ENCODE results near the gene ATF5. TPM values are rescaled to one million over a fixed set of nuclear protein-coding genes. Genes with fewer than 3 reads are reported as not detected.

ATF5 gene
- total and polyA plus RNA-seq, 4 donors: 7.0 to 49.1 (median 33.9) TPM

GRCh38 chr19:49929611-49930482 is 842 bp downstream of the ATF5 start:
- WGBS, 2 donors: 3 to 5% methylated on average over 42 to 43 of the region's 43 CpGs
- Histone ChIP-seq H3K36me3 (ENCODE audit: control insufficient read depth in 4 of 4, insufficient read depth in 4 of 4, low read length in 4 of 4) (peaks cover 0 to 25% (median 12%) of the 10 kb centered on the region in 4 donors), H3K9me3 (ENCODE audit: control insufficient read depth in 4 of 4, insufficient read depth in 3 of 4, low read length in 3 of 4) (no peaks in the 10 kb centered on the region), H3K4me3 (peak overlapping the region; percentile 93), H3K27ac (ENCODE audit: low read depth in 1 of 2, low read length in 1 of 2) (peak overlapping the region; percentile 88 to 90), H3K27me3 (ENCODE audit: control insufficient read depth in 3 of 3, insufficient read depth in 3 of 3, low read length in 2 of 3) (no peaks in the 10 kb centered on the region), H3K9ac (ENCODE audit: insufficient read depth in 1 of 2, low read length in 2 of 2) (peak overlapping the region; percentile 4 to 33), H3K4me1 (ENCODE audit: control insufficient read depth in 5 of 5, insufficient read depth in 5 of 5, low read length in 5 of 5) (peaks cover 0 to 16% (median 11%) of the 10 kb centered on the region in 5 donors)
- ATAC-seq (ENCODE audit: insufficient read depth, low FRiP score) (peak; percentile 85), DNase-seq (peak; percentile 93 to 96 (median 95))
- TF ChIP-seq, protein P1, sequence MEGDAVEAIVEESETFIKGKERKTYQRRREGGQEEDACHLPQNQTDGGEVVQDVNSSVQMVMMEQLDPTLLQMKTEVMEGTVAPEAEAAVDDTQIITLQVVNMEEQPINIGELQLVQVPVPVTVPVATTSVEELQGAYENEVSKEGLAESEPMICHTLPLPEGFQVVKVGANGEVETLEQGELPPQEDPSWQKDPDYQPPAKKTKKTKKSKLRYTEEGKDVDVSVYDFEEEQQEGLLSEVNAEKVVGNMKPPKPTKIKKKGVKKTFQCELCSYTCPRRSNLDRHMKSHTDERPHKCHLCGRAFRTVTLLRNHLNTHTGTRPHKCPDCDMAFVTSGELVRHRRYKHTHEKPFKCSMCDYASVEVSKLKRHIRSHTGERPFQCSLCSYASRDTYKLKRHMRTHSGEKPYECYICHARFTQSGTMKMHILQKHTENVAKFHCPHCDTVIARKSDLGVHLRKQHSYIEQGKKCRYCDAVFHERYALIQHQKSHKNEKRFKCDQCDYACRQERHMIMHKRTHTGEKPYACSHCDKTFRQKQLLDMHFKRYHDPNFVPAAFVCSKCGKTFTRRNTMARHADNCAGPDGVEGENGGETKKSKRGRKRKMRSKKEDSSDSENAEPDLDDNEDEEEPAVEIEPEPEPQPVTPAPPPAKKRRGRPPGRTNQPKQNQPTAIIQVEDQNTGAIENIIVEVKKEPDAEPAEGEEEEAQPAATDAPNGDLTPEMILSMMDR (IDR thresholded peaks at IDR 0.05; ENCODE audit: control extremely low read depth, extremely low read depth): no peak

DNA sequence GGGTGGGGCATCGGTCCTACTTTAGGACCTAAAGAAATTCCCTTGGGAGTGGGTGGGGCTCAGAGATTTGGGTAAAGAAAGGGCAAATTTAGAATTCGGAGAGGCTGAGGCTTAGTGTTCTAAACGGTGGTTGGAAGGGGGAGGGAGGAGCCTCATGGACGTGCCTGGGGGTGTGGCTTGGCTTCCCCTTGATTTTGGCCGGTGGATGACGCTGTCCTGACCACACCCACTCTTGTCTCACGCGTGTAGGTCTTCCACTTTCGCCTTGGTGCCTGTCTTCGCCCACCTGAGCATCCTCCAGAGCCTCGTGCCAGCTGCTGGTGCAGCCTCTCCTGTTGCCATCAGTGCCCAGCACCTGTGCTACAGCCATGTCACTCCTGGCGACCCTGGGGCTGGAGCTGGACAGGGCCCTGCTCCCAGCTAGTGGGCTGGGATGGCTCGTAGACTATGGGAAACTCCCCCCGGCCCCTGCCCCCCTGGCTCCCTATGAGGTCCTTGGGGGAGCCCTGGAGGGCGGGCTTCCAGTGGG is 1.5 kb downstream of the ATF5 start:
- no peak overlapping the region for H3K27ac ChIP-seq (ENCODE audit: low read depth in 1 of 2, low read length in 1 of 2)
- no peak overlapping the region for H3K4me3 ChIP-seq
- H3K9ac ChIP-seq (ENCODE audit: insufficient read depth in 1 of 2, low read length in 2 of 2): no peak overlapping the region
- DNase-seq: peak in 2 of 3 donors; percentile 21 to 25
- peaks cover 0 to 16% (median 11%) of the 10 kb centered on the region in 5 donors for H3K4me1 ChIP-seq (ENCODE audit: control insufficient read depth in 5 of 5, insufficient read depth in 5 of 5, low read length in 5 of 5)
- ATAC-seq (ENCODE audit: insufficient read depth, low FRiP score): no peak
- H3K27me3 ChIP-seq (ENCODE audit: control insufficient read depth in 3 of 3, insufficient read depth in 3 of 3, low read length in 2 of 3): no peaks in the 10 kb centered on the region
- H3K9me3 ChIP-seq (ENCODE audit: control insufficient read depth in 4 of 4, insufficient read depth in 3 of 4, low read length in 3 of 4): no peaks in the 10 kb centered on the region
- peaks cover 0 to 21% (median 11%) of the 10 kb centered on the region in 4 donors for H3K36me3 ChIP-seq (ENCODE audit: control insufficient read depth in 4 of 4, insufficient read depth in 4 of 4, low read length in 4 of 4)
- TF ChIP-seq, protein P1 (IDR thresholded peaks at IDR 0.05; ENCODE audit: control extremely low read depth, extremely low read depth): no peak
- 65 to 71% methylated on average over 15 of the region's 15 CpGs for WGBS, 2 donors

DNA sequence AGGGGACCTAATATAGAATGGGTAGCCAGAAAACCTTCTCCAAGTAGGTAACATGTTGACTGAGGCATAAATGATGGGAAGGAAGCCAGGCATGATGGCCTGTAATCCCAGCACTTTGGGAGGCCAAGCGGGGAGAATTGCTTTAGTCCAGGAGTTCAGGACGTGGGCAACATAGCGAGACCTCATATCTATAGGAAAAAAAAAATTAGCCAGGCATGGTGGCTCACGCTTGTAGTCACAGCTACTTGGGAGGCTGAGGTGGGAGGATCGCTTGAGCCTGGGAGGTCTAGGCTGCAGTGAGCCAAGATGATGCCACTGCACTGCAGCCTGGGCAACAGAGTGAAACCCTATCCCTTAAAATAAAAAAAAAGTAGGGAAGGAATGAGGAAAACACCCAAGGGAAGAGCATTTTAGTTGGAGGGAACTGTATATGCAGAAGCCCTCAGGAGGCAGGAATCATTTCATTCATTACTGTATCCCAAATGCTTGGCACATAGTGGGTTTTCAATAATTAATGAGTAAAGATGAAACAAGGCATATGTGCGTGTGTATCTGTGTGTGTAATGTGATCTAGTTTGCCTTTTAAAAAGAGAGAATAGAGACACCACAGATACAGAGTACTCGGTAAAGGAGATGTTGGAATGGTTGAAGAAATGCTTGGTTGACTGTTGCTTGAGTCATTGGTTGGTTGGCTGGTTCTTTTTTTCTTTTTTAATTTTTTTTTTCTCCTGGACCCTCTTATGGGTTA is 2.5 kb downstream of the ATF5 start:
- H3K4me1 ChIP-seq (ENCODE audit: control insufficient read depth in 5 of 5, insufficient read depth in 5 of 5, low read length in 5 of 5): peaks cover 0 to 16% (median 11%) of the 10 kb centered on the region in 5 donors
- TF ChIP-seq, protein P1 (IDR thresholded peaks at IDR 0.05; ENCODE audit: control extremely low read depth, extremely low read depth): no peak
- no peaks in the 10 kb centered on the region for H3K9me3 ChIP-seq (ENCODE audit: control insufficient read depth in 4 of 4, insufficient read depth in 3 of 4, low read length in 3 of 4)
- H3K36me3 ChIP-seq (ENCODE audit: control insufficient read depth in 4 of 4, insufficient read depth in 4 of 4, low read length in 4 of 4): peaks cover 0 to 19% (median 10%) of the 10 kb centered on the region in 4 donors
- no peak for DNase-seq
- WGBS, 2 donors: 97% methylated on average over 7 of the region's 7 CpGs
- H3K27ac ChIP-seq (ENCODE audit: low read depth in 1 of 2, low read length in 1 of 2): no peak overlapping the region
- H3K4me3 ChIP-seq: no peak overlapping the region
- no peak for ATAC-seq (ENCODE audit: insufficient read depth, low FRiP score)
- no peak overlapping the region for H3K9ac ChIP-seq (ENCODE audit: insufficient read depth in 1 of 2, low read length in 2 of 2)
- no peaks in the 10 kb centered on the region for H3K27me3 ChIP-seq (ENCODE audit: control insufficient read depth in 3 of 3, insufficient read depth in 3 of 3, low read length in 2 of 3)

All from lung (tissue), 12 donors.